HEK293 (cell line): ENCODE measurements around the gene USP5.

Experiments
- CTCF ChIA-PET: fragments of 350-600 bp; formaldehyde crosslinking; extraction: SDS; loops from one replicate; lab custom pipeline; 2021; ENCODE audit warnings: antibody characterized with exemption; lab: Yijun Ruan, JAX
- POLR2A ChIA-PET: fragments of 300-600 bp; formaldehyde crosslinking; extraction: SDS; loops from one replicate; lab custom pipeline; 2020; ENCODE audit warnings: antibody characterized with exemption, inconsistent platforms; lab: Yijun Ruan, JAX
- H3K27ac ChIP-seq: fragments of 200-500 bp; sonication (Bioruptor generic); 2 replicates; pipeline ENCODE4 v1.5.1; 2014; ENCODE audit warnings: low read depth, low read length, control low read depth, inconsistent platforms; ENCODE audit errors: extremely low read depth
- H3K36me3 ChIP-seq, 2 experiments: fragments of 200-500 bp in 1 of 2; sonication (Bioruptor generic) in 1 of 2; 1 replicate in 1 of 2; 2 replicates in 1 of 2; pipeline ENCODE4 v1.5.1; 2014 to 2017; ENCODE audit warnings: inconsistent platforms in 2 of 2, low read length in 2 of 2; ENCODE audit not compliant: control insufficient read depth in 2 of 2, insufficient read depth in 1 of 2
- H3K4me1 ChIP-seq: fragments of 200-500 bp; sonication (Bioruptor generic); 2 replicates; pipeline ENCODE4 v1.5.1; 2014; ENCODE audit warnings: mild to moderate bottlenecking, low read length, inconsistent platforms; ENCODE audit not compliant: control insufficient read depth, insufficient read depth
- H3K4me3 ChIP-seq: 2 replicates; pipeline ENCODE4 v1.5.1; 2011; ENCODE audit warnings: low read depth, mild to moderate bottlenecking, control low read depth, low read length, moderate library complexity
- H3K9me3 ChIP-seq: fragments of 200-500 bp; sonication (Bioruptor generic); 2 replicates; pipeline ENCODE4 v1.5.1; 2014; ENCODE audit warnings: low read depth, low read length, inconsistent platforms; ENCODE audit not compliant: control insufficient read depth, insufficient read depth
- EGR2 ChIP-seq: fragments of 450-650 bp; formaldehyde crosslinking; IDR thresholded peaks from 2 replicates; pipeline ENCODE4 v1.5.1; 2016; ENCODE audit warnings: low read depth, missing biosample characterization, missing genetic modification characterization
- KLF8 ChIP-seq: fragments of 450-650 bp; formaldehyde crosslinking; IDR thresholded peaks from 2 replicates; pipeline ENCODE4 v1.5.1; 2016; ENCODE audit warnings: missing biosample characterization, missing genetic modification characterization
- PRDM1 ChIP-seq: fragments of 450-650 bp; formaldehyde crosslinking; IDR thresholded peaks from 2 replicates; pipeline ENCODE4; 2016; ENCODE audit warnings: missing biosample characterization, missing genetic modification characterization
- ZBTB8A ChIP-seq: fragments of 450-650 bp; formaldehyde crosslinking; IDR thresholded peaks from 2 replicates; pipeline ENCODE4 v1.5.1; 2016; ENCODE audit warnings: missing biosample characterization, missing genetic modification characterization
- ZNF121 ChIP-seq: fragments of 450-650 bp; formaldehyde crosslinking; IDR thresholded peaks from 2 replicates; pipeline ENCODE4 v1.5.1; 2016; ENCODE audit warnings: missing biosample characterization, missing genetic modification characterization
- ZNF560 ChIP-seq: fragments of 450-650 bp; formaldehyde crosslinking; IDR thresholded peaks from 2 replicates; pipeline ENCODE4 v1.5.1; 2017; ENCODE audit warnings: missing biosample characterization, missing genetic modification characterization, borderline replicate concordance
- ZNF596 ChIP-seq: fragments of 450-650 bp; IDR thresholded peaks from 2 replicates; pipeline ENCODE4 v1.5.0; 2018; ENCODE audit warnings: missing biosample characterization, mild to moderate bottlenecking, missing genetic modification characterization, moderate library complexity
- ZNF624 ChIP-seq: fragments of 450-650 bp; formaldehyde crosslinking; IDR thresholded peaks from 2 replicates; pipeline ENCODE4 v1.5.1; 2017; ENCODE audit warnings: missing biosample characterization, missing genetic modification characterization
- TF ChIP-seq, protein P1 (sequence below): fragments of 450-650 bp; formaldehyde crosslinking; IDR thresholded peaks from 2 replicates; pipeline ENCODE4 v1.5.0; 2017; ENCODE audit warnings: missing biosample characterization, missing genetic modification characterization, borderline replicate concordance
- TF ChIP-seq, protein P2 (sequence below): fragments of 450-650 bp; formaldehyde crosslinking; IDR thresholded peaks from 2 replicates; pipeline ENCODE4 v1.5.1; 2017; ENCODE audit warnings: missing biosample characterization, missing genetic modification characterization
- TF ChIP-seq, protein P3 (sequence below): fragments of 450-650 bp; formaldehyde crosslinking; IDR thresholded peaks from 2 replicates; pipeline ENCODE4 v1.5.1; 2016; ENCODE audit warnings: missing biosample characterization, missing genetic modification characterization
- TF ChIP-seq, protein P4 (sequence below): fragments of 450-650 bp; IDR thresholded peaks from 2 replicates; pipeline ENCODE4 v1.5.1; 2018; ENCODE audit warnings: missing biosample characterization, missing genetic modification characterization
- TF ChIP-seq, protein P5 (sequence below): fragments of 450-650 bp; formaldehyde crosslinking; conservative IDR thresholded peaks from 2 replicates; pipeline ENCODE4 v1.5.1; 2016; ENCODE audit warnings: low read depth, missing biosample characterization, missing genetic modification characterization

Gene USP5

DNA sequence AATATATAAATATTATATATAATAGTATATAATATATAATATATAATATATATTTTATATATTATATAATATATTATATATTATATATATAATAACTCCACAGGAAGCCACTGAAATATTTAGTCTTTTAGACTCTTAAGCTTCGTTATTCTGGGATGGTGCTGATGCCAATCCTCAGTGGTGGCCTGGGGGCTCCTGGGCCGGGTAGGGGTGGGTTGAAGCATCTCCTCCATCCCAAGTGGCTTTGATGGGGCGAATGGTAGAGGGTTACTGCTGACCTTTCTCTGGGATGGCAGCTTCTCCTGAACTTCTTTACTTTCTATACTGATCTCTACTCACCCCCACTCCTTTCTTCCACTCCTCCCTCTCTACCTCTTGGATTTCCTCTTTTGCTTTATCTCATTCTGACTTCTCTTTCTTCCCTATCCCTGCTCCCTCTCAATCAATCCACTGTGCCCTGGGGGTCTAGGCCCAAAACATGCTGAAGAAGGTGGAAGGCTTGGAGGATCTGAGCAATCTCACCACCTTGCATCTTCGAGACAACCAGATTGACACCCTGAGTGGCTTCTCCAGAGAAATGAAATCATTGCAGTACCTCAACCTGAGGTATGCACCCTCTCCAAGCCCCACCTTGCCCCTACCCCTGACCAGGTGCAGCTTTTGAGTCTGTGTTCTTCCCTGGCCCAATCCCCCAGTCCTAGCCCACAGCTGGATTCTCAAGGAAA is 57.6 kb downstream of the USP5 start:
- ChIA-PET CTCF (interaction anchor here (0.7 to 3.2 kb wide), 4 partner anchors 15 to 156 kb away, joined by 3 to 11 read pairs (median 6); partner anchors contain the start of gene MLF2), POLR2A (interaction anchor here (1.2 kb wide), 1 partner anchor 37 kb away, joined by 5 read pairs; no protein-coding TSS in a partner anchor)
- Histone ChIP-seq H3K36me3 (no peaks in the 10 kb centered on the region), H3K4me1 (peaks cover 2% of the 10 kb centered on the region; the same call in 1 of the 2 replicates), H3K9me3 (no peaks in the 10 kb centered on the region), H3K27ac (no peak overlapping the region), H3K4me3 (no peak overlapping the region)
- TF ChIP-seq, protein P1, sequence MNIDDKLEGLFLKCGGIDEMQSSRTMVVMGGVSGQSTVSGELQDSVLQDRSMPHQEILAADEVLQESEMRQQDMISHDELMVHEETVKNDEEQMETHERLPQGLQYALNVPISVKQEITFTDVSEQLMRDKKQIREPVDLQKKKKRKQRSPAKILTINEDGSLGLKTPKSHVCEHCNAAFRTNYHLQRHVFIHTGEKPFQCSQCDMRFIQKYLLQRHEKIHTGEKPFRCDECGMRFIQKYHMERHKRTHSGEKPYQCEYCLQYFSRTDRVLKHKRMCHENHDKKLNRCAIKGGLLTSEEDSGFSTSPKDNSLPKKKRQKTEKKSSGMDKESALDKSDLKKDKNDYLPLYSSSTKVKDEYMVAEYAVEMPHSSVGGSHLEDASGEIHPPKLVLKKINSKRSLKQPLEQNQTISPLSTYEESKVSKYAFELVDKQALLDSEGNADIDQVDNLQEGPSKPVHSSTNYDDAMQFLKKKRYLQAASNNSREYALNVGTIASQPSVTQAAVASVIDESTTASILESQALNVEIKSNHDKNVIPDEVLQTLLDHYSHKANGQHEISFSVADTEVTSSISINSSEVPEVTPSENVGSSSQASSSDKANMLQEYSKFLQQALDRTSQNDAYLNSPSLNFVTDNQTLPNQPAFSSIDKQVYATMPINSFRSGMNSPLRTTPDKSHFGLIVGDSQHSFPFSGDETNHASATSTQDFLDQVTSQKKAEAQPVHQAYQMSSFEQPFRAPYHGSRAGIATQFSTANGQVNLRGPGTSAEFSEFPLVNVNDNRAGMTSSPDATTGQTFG (tag by site-specific recombination) = no peak
- TF ChIP-seq PRDM1 = peak; percentile 76

DNA sequence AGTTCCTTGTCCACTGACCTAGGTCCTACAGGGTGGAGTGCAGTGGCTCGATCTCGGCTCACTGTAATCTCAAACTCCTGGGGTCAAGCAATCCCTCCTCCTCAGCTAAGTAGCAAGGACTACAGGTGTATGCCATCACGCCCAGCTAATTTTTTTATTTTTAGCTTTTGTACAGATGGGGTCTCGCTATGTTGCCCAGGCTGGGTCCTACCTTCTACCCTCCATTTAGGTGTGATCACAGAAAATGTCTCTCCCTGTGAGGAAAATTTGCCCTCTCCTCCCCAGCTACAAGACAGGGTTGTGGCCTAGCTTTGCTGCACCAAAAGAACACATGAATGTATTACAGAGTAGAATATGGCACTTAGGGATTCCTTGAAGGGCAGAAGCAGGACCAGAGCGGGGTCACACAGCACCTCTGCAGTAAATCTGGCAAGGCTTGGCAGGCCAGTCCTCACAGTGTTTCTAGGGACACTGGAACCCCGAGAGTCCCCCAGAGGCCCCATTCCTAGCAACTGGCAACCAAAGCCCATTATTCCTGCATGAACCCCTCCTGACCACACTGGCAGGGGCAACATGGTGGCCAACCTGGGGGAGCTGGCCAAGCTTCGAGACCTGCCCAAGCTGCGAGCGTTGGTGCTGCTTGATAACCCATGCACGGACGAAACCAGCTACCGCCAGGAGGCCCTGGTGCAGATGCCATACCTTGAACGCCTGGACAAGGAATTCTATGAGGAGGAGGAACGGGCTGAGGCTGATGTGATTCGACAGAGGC is 60.4 kb downstream of the USP5 start:
- no peak overlapping the region for H3K27ac ChIP-seq
- TF ChIP-seq ZBTB8A (tag by site-specific recombination) (no peak), ZNF121 (peak; percentile 73), ZNF560 (tag by site-specific recombination) (no peak), KLF8 (tag by site-specific recombination) (no peak)
- TF ChIP-seq, protein P2, sequence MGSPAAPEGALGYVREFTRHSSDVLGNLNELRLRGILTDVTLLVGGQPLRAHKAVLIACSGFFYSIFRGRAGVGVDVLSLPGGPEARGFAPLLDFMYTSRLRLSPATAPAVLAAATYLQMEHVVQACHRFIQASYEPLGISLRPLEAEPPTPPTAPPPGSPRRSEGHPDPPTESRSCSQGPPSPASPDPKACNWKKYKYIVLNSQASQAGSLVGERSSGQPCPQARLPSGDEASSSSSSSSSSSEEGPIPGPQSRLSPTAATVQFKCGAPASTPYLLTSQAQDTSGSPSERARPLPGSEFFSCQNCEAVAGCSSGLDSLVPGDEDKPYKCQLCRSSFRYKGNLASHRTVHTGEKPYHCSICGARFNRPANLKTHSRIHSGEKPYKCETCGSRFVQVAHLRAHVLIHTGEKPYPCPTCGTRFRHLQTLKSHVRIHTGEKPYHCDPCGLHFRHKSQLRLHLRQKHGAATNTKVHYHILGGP = no peak
- TF ChIP-seq, all 188 proteins: peak for 1
- Histone ChIP-seq H3K9me3 (no peaks in the 10 kb centered on the region), H3K4me1 (peaks cover 7% of the 10 kb centered on the region), H3K4me3 (no peak overlapping the region), H3K36me3 (peaks cover 4 to 16% of the 10 kb centered on the region in 2 experiments; a peak in 2 of 3 replicates)
- POLR2A ChIA-PET = interaction anchor here (1.1 to 1.3 kb wide), 3 partner anchors 7 to 40 kb away, joined by 3 to 4 read pairs (median 3); partner anchors contain the start of genes LRRC23 and SPSB2
- CTCF ChIA-PET = interaction anchor here (1.0 to 3.1 kb wide), 5 partner anchors 11 to 201 kb away, joined by 3 to 17 read pairs (median 5); no protein-coding TSS in a partner anchor

DNA sequence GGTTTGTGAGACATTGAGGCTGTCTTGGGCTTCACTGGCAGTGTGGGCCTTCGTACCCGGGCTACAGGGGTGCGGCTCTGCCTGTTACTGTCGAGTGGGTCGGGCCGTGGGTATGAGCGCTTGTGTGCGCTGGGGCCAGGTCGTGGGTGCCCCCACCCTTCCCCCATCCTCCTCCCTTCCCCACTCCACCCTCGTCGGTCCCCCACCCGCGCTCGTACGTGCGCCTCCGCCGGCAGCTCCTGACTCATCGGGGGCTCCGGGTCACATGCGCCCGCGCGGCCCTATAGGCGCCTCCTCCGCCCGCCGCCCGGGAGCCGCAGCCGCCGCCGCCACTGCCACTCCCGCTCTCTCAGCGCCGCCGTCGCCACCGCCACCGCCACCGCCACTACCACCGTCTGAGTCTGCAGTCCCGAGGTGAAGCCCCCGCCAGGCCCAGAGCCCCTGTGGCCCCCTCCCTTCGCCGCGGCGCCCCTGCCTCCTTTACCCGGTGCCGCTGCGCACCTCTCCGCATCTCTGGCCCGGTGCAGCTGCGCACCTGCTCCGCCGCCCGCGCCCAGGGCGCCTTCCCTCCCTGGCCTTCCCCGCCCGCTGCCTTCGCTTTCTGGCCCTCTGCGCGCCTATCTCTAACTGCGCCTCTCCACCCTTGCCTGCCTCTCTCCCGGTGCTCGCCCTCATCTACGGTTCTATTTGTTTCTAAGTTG is 62.4 kb downstream of the USP5 start, which contains the start of gene ENO2:
Gene ENO2, plus strand, starts transcription at position 335 of the 701 bp plus-strand sequence. CDS start 1,253 bp downstream, outside the sequence.
- Histone ChIP-seq H3K36me3 (peaks cover 7 to 31% of the 10 kb centered on the region in 2 experiments; a peak in 2 of 3 replicates), H3K4me3 (peak within 1 kb of the TSS; percentile 60), H3K9me3 (no peaks in the 10 kb centered on the region), H3K4me1 (peaks cover 7% of the 10 kb centered on the region), H3K27ac (peak within 1 kb of the TSS; percentile 51; the same call in 1 of the 2 replicates)
- ChIA-PET POLR2A (interaction anchor here (0.6 to 1.7 kb wide), 9 partner anchors 8 to 284 kb away, joined by 3 to 8 read pairs (median 4); partner anchors contain the start of genes C12orf57, RNU7-1 and SPSB2), CTCF (interaction anchor here (0.7 kb wide), 1 partner anchor 9 kb away, joined by 3 read pairs; no protein-coding TSS in a partner anchor)
- no peak for TF ChIP-seq ZNF624
- TF ChIP-seq EGR2 (tag by site-specific recombination) = peak; percentile 94
- TF ChIP-seq, protein P3, sequence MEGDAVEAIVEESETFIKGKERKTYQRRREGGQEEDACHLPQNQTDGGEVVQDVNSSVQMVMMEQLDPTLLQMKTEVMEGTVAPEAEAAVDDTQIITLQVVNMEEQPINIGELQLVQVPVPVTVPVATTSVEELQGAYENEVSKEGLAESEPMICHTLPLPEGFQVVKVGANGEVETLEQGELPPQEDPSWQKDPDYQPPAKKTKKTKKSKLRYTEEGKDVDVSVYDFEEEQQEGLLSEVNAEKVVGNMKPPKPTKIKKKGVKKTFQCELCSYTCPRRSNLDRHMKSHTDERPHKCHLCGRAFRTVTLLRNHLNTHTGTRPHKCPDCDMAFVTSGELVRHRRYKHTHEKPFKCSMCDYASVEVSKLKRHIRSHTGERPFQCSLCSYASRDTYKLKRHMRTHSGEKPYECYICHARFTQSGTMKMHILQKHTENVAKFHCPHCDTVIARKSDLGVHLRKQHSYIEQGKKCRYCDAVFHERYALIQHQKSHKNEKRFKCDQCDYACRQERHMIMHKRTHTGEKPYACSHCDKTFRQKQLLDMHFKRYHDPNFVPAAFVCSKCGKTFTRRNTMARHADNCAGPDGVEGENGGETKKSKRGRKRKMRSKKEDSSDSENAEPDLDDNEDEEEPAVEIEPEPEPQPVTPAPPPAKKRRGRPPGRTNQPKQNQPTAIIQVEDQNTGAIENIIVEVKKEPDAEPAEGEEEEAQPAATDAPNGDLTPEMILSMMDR (tag by site-specific recombination) = peak; percentile 12
- TF ChIP-seq, protein P4, sequence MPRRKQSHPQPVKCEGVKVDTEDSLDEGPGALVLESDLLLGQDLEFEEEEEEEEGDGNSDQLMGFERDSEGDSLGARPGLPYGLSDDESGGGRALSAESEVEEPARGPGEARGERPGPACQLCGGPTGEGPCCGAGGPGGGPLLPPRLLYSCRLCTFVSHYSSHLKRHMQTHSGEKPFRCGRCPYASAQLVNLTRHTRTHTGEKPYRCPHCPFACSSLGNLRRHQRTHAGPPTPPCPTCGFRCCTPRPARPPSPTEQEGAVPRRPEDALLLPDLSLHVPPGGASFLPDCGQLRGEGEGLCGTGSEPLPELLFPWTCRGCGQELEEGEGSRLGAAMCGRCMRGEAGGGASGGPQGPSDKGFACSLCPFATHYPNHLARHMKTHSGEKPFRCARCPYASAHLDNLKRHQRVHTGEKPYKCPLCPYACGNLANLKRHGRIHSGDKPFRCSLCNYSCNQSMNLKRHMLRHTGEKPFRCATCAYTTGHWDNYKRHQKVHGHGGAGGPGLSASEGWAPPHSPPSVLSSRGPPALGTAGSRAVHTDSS (tag by site-specific recombination) = no peak
- TF ChIP-seq ZNF596 (tag by site-specific recombination) = no peak
- TF ChIP-seq, protein P5, sequence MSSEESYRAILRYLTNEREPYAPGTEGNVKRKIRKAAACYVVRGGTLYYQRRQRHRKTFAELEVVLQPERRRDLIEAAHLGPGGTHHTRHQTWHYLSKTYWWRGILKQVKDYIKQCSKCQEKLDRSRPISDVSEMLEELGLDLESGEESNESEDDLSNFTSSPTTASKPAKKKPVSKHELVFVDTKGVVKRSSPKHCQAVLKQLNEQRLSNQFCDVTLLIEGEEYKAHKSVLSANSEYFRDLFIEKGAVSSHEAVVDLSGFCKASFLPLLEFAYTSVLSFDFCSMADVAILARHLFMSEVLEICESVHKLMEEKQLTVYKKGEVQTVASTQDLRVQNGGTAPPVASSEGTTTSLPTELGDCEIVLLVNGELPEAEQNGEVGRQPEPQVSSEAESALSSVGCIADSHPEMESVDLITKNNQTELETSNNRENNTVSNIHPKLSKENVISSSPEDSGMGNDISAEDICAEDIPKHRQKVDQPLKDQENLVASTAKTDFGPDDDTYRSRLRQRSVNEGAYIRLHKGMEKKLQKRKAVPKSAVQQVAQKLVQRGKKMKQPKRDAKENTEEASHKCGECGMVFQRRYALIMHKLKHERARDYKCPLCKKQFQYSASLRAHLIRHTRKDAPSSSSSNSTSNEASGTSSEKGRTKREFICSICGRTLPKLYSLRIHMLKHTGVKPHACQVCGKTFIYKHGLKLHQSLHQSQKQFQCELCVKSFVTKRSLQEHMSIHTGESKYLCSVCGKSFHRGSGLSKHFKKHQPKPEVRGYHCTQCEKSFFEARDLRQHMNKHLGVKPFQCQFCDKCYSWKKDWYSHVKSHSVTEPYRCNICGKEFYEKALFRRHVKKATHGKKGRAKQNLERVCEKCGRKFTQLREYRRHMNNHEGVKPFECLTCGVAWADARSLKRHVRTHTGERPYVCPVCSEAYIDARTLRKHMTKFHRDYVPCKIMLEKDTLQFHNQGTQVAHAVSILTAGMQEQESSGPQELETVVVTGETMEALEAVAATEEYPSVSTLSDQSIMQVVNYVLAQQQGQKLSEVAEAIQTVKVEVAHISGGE = peak; percentile 88
